ENCODE results near the gene ABCG2.
A peak's percentile ranks its signal among the peaks of the same experiment; 100 is the strongest.

Gene ABCG2

GRCh38 chr4:88064410-88064809 is 94.0 kb downstream of the ABCG2 start:
- no peak for DNase-seq (ENCODE audit: low read depth, low spot score)

- DNase-seq (ENCODE audit: low read depth, low spot score) = no peak
Measured at GRCh38 chr4:88063634-88064296, 94.7 kb downstream of the ABCG2 start.

GRCh38 chr4:88062843-88063242 is 95.6 kb downstream of the ABCG2 start:
- no peak for DNase-seq (ENCODE audit: low read depth, low spot score)

- no peak for DNase-seq (ENCODE audit: low read depth, low spot score)
Measured at GRCh38 chr4:88062311-88062710, 96.1 kb downstream of the ABCG2 start.

GRCh38 chr4:88060431-88060830 is 98.0 kb downstream of the ABCG2 start:
- DNase-seq (ENCODE audit: low read depth, low spot score) = no peak

- no peak for DNase-seq (ENCODE audit: low read depth, low spot score)
Measured at GRCh38 chr4:88059766-88060165, 98.7 kb downstream of the ABCG2 start.

GRCh38 chr4:88058295-88058694 is 100.1 kb downstream of the ABCG2 start:
- DNase-seq (ENCODE audit: low read depth, low spot score) = no peak

GRCh38 chr4:88054901-88055300 is 103.5 kb downstream of the ABCG2 start:
- peak; percentile 24 for DNase-seq (ENCODE audit: low read depth, low spot score)

GRCh38 chr4:88054229-88054628 is 104.2 kb downstream of the ABCG2 start:
- DNase-seq (ENCODE audit: low read depth, low spot score) = no peak

GRCh38 chr4:88045021-88045420 is 113.4 kb downstream of the ABCG2 start:
- DNase-seq (ENCODE audit: low read depth, low spot score) = no peak

GRCh38 chr4:88043586-88044340 is 114.7 kb downstream of the ABCG2 start:
- no peak for DNase-seq (ENCODE audit: low read depth, low spot score)

GRCh38 chr4:88043001-88043400 is 115.4 kb downstream of the ABCG2 start:
- no peak for DNase-seq (ENCODE audit: low read depth, low spot score)

- no peak for DNase-seq (ENCODE audit: low read depth, low spot score)
Measured at GRCh38 chr4:88041626-88042025, 116.8 kb downstream of the ABCG2 start.

- no peak for DNase-seq (ENCODE audit: low read depth, low spot score)
Measured at GRCh38 chr4:88040707-88041106, 117.7 kb downstream of the ABCG2 start.

Measured in smooth muscle cell of the brain vasculature (primary cell).